Muscle of leg (tissue), 11 donors: Measurements from ENCODE around the gene RNF168. TPM values are rescaled to one million over a fixed set of nuclear protein-coding genes. Genes with fewer than 3 reads are reported as not detected.

ENCODE experiments used
- DNase-seq: peaks from one replicate; pipeline ENCODE4 v3.0.0; 2013
- H3K27ac ChIP-seq: one replicate; pipeline ENCODE4 v1.5.1; 2013; ENCODE audit warnings: mild to moderate bottlenecking, low read length, control low read depth
- H3K27me3 ChIP-seq: one replicate; pipeline ENCODE4 v1.6.1; 2013; ENCODE audit warnings: low read length; ENCODE audit not compliant: control insufficient read depth, insufficient read depth
- H3K36me3 ChIP-seq: one replicate; pipeline ENCODE4 v1.6.1; 2013; ENCODE audit warnings: low read length; ENCODE audit not compliant: control insufficient read depth, insufficient read depth
- H3K4me1 ChIP-seq: one replicate; pipeline ENCODE4 v1.6.1; 2013; ENCODE audit warnings: low read length; ENCODE audit not compliant: control insufficient read depth, insufficient read depth
- H3K4me3 ChIP-seq: one replicate; pipeline ENCODE4 v1.5.1; 2013; ENCODE audit warnings: low read length, control low read depth
- H3K9me3 ChIP-seq: replicated peaks from 2 replicates; pipeline ENCODE4 v1.6.1; 2013; ENCODE audit warnings: low read depth, low read length; ENCODE audit not compliant: control insufficient read depth
- WGBS: methylation state at CpG from one replicate; pipeline ENCODE4 v1.1.5; 2013; ENCODE audit warnings: missing lambda C conversion rate; ENCODE audit not compliant: insufficient coverage; 5-methylcytosine and 5-hydroxymethylcytosine counted together
- polyA plus RNA-seq, 8 donors: library from polyadenylated mRNA; unstranded; fragments of 120-200 nt; gene quantifications; one replicate each; pipeline versions ENCODE4 v1.2.1 to v1.2.3, GENCODE V29; 2013; ENCODE audit warnings: inconsistent platforms in 1 of 8, low replicate concordance in 1 of 8; ENCODE audit not compliant: insufficient read length in 8 of 8, insufficient read depth in 1 of 8
- total RNA-seq: library from RNA; stranded (reverse); fragments of 120-200 nt; gene quantifications from one replicate; pipeline ENCODE4 v1.2.4, GENCODE V29; 2013

Gene RNF168
- total and polyA plus RNA-seq, 9 donors, result 7.3 to 11.9 (median 9.9) TPM

DNA sequence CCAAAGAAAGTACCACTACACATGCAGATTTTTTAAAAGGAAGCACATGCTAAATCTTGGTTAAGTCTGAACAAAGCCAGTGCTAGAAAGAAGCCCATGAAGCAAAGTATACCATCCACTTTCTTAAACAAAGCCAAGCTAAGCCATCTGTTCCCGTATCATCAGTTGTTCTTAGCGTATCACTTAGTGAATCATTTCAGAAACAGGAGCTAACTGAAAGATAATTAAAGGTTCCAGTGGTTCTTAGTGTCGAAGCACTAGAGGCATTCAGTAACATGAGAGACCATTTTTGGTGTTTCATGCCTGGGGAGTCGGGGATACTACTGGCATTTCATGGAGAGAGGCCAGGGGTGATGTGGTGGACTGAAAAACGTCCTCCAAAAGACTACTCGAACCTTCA, 84.2 kb downstream of the RNF168 start:
- 87% methylated on average over 3 of the region's 6 CpGs for WGBS
- no peaks in the 10 kb centered on the region for H3K36me3 ChIP-seq
- H3K27ac ChIP-seq, result no peak overlapping the region
- no peak overlapping the region for H3K4me3 ChIP-seq
- no peak for DNase-seq
- H3K27me3 ChIP-seq, result no peaks in the 10 kb centered on the region
- H3K9me3 ChIP-seq, result no peaks in the 10 kb centered on the region
- H3K4me1 ChIP-seq, result peaks cover 12% of the 10 kb centered on the region

Other genes starting within 250 kb of the RNF168 start
- gene PCYT1A, start 216.0 kb downstream of the RNF168 start, total RNA-seq, result 34.7 TPM
- 10 to 100 TPM; 29.9 to 41.9 (median 37.4) TPM for gene PCYT1A, start 216.0 kb downstream of the RNF168 start, polyA plus RNA-seq
- 8.8 TPM for gene DYNLT2B, start 185.5 kb downstream of the RNF168 start, total RNA-seq
- gene DYNLT2B, start 185.5 kb downstream of the RNF168 start, polyA plus RNA-seq, result 10 to 100 TPM in 6 of 8 donors, 1 to 10 TPM in 2; 8.3 to 13.6 (median 10.8) TPM
- not detected for gene TM4SF19, start 165.4 kb downstream of the RNF168 start, total RNA-seq
- under 1 TPM in 6 of 8 donors, not detected in 2; 0.15 to 0.44 (median 0.33) TPM for gene TM4SF19, start 165.4 kb downstream of the RNF168 start, polyA plus RNA-seq
- gene UBXN7, start 71.3 kb downstream of the RNF168 start, total RNA-seq, result 14.3 TPM
- gene UBXN7, start 71.3 kb downstream of the RNF168 start, polyA plus RNA-seq, result 10 to 100 TPM; 12.8 to 22.0 (median 16.7) TPM
- 1.6 TPM for gene SMCO1, start 11.6 kb upstream of the RNF168 start, total RNA-seq
- 1 to 10 TPM; 1.2 to 4.1 (median 1.8) TPM for gene SMCO1, start 11.6 kb upstream of the RNF168 start, polyA plus RNA-seq
- 6.8 TPM for gene WDR53, start 64.8 kb upstream of the RNF168 start, total RNA-seq
- 10 to 100 TPM in 6 of 8 donors, 1 to 10 TPM in 2; 8.9 to 13.3 (median 10.3) TPM for gene WDR53, start 64.8 kb upstream of the RNF168 start, polyA plus RNA-seq
- gene FBXO45, start 64.9 kb upstream of the RNF168 start, total RNA-seq, result 10.5 TPM
- 10 to 100 TPM; 11.0 to 15.9 (median 13.5) TPM for gene FBXO45, start 64.9 kb upstream of the RNF168 start, polyA plus RNA-seq
- 2.8 TPM for gene NRROS, start 135.9 kb upstream of the RNF168 start, total RNA-seq
- gene NRROS, start 135.9 kb upstream of the RNF168 start, polyA plus RNA-seq, result 1 to 10 TPM; 4.2 to 6.1 (median 5.2) TPM
- gene CEP19, start 208.5 kb upstream of the RNF168 start, total RNA-seq, result 1.8 TPM
- 1 to 10 TPM; 1.4 to 2.6 (median 2.2) TPM for gene CEP19, start 208.5 kb upstream of the RNF168 start, polyA plus RNA-seq
- 19.2 TPM for gene PIGX, start 208.6 kb upstream of the RNF168 start, total RNA-seq
- gene PIGX, start 208.6 kb upstream of the RNF168 start, polyA plus RNA-seq, result 10 to 100 TPM; 14.7 to 22.0 (median 17.4) TPM
- 23.7 TPM for gene PAK2, start 236.1 kb upstream of the RNF168 start, total RNA-seq
- gene PAK2, start 236.1 kb upstream of the RNF168 start, polyA plus RNA-seq, result 10 to 100 TPM; 35.1 to 63.9 (median 51.9) TPM